Measurements from ENCODE around the gene SLC16A2. TPM values are rescaled to one million over a fixed set of nuclear protein-coding genes. Genes with fewer than 3 reads are reported as not detected.

SLC16A2 gene
- total RNA-seq, 1 donor from 2014 or later, result 8.1 TPM

GRCh38 chrX:74389016-74389722, 32.1 kb upstream of the SLC16A2 start:
- Histone ChIP-seq H3K27ac (no peak overlapping the region), H3K4me3 (no peak overlapping the region), H3K36me3 (no peaks in the 10 kb centered on the region), H3K4me1 (no peaks in the 10 kb centered on the region), H3K27me3 (no peaks in the 10 kb centered on the region), H3K9me3 (no peaks in the 10 kb centered on the region)
- DNase-seq (no peak), ATAC-seq (no peak)
- intact Hi-C loops (cut with DNase I), result loop anchor here (10.0 kb wide), 1 partner anchor 146 kb away; no protein-coding TSS in a partner anchor
- TF ChIP-seq CTCF (IDR thresholded peaks at IDR 0.05), result no peak

GRCh38 chrX:74395556-74395955, 25.7 kb upstream of the SLC16A2 start:
- DNase-seq, result no peak
- TF ChIP-seq CTCF (IDR thresholded peaks at IDR 0.05), result no peak
- H3K4me3 ChIP-seq, result no peak overlapping the region
- ATAC-seq, result no peak
- H3K4me1 ChIP-seq, result no peaks in the 10 kb centered on the region
- no peak overlapping the region for H3K27ac ChIP-seq
- intact Hi-C loops (cut with DNase I), result no loop called here
- no peaks in the 10 kb centered on the region for H3K9me3 ChIP-seq
- H3K36me3 ChIP-seq, result no peaks in the 10 kb centered on the region
- H3K27me3 ChIP-seq, result no peaks in the 10 kb centered on the region

- Histone ChIP-seq H3K4me3 (no peak overlapping the region), H3K4me1 (no peaks in the 10 kb centered on the region), H3K9me3 (no peaks in the 10 kb centered on the region), H3K27me3 (no peaks in the 10 kb centered on the region), H3K27ac (no peak overlapping the region), H3K36me3 (no peaks in the 10 kb centered on the region)
- intact Hi-C loops (cut with DNase I), result no loop called here
- DNase-seq (no peak), ATAC-seq (no peak)
- TF ChIP-seq CTCF (IDR thresholded peaks at IDR 0.05), result no peak
Measured at GRCh38 chrX:74405973-74406489, 15.3 kb upstream of the SLC16A2 start.

- intact Hi-C loops (cut with DNase I), result no loop called here
- Histone ChIP-seq H3K9me3 (no peaks in the 10 kb centered on the region), H3K4me1 (no peaks in the 10 kb centered on the region), H3K27ac (no peak overlapping the region), H3K27me3 (no peaks in the 10 kb centered on the region), H3K36me3 (no peaks in the 10 kb centered on the region), H3K4me3 (no peak overlapping the region)
- TF ChIP-seq CTCF (IDR thresholded peaks at IDR 0.05), result no peak
- DNase-seq (no peak), ATAC-seq (no peak)
Measured at GRCh38 chrX:74408304-74408703, 13.0 kb upstream of the SLC16A2 start.

GRCh38 chrX:74419864-74420195, 1.5 kb upstream of the SLC16A2 start:
- H3K9me3 ChIP-seq, result no peaks in the 10 kb centered on the region
- H3K4me3 ChIP-seq, result peak overlapping the region; percentile 49
- H3K27ac ChIP-seq, result peak overlapping the region; percentile 80
- DNase-seq (no peak), ATAC-seq (no peak)
- H3K36me3 ChIP-seq, result no peaks in the 10 kb centered on the region
- TF ChIP-seq CTCF (IDR thresholded peaks at IDR 0.05), result no peak
- intact Hi-C loops (cut with DNase I), result no loop called here
- H3K4me1 ChIP-seq, result no peaks in the 10 kb centered on the region
- no peaks in the 10 kb centered on the region for H3K27me3 ChIP-seq
